Loucy (cell line): Measurements from ENCODE around the gene SEC22C.

Experiments
- H2AFZ ChIP-seq: fragments of 200-600 bp; sonication (generic); 2 replicates; pipeline ENCODE4 v1.6.0; 2016; ENCODE audit warnings: antibody characterized with exemption, mild to moderate bottlenecking, low read length, moderate library complexity
- H3F3A ChIP-seq: fragments of 200-600 bp; 2 replicates; pipeline ENCODE4 v1.6.0; 2016; ENCODE audit warnings: antibody characterized with exemption, low read depth, mild to moderate bottlenecking
- H3K27me3 ChIP-seq: fragments of 200-600 bp; sonication (generic); 2 replicates; pipeline ENCODE4 v1.6.1; 2014; ENCODE audit warnings: low read length, mild to moderate bottlenecking; ENCODE audit not compliant: insufficient read depth, poor library complexity, severe bottlenecking
- H3K36me3 ChIP-seq: fragments of 200-600 bp; sonication (generic); 2 replicates; pipeline ENCODE4 v1.6.1; 2016; ENCODE audit warnings: low read length; ENCODE audit not compliant: insufficient read depth
- H3K4me1 ChIP-seq: fragments of 200-600 bp; sonication (generic); 2 replicates; pipeline ENCODE4 v1.5.1; 2014; ENCODE audit warnings: low read length, mild to moderate bottlenecking; ENCODE audit not compliant: insufficient read depth, poor library complexity, severe bottlenecking
- H3K4me2 ChIP-seq: fragments of 200-600 bp; sonication (generic); 2 replicates; pipeline ENCODE4 v1.6.0; 2014; ENCODE audit warnings: antibody characterized with exemption, low read length, low read depth, mild to moderate bottlenecking; ENCODE audit not compliant: poor library complexity, severe bottlenecking
- H3K4me3 ChIP-seq: fragments of 200-600 bp; sonication (generic); 2 replicates; pipeline ENCODE4 v1.5.1; 2014; ENCODE audit warnings: low read length, mild to moderate bottlenecking, mixed read lengths; ENCODE audit not compliant: poor library complexity, severe bottlenecking
- H3K79me2 ChIP-seq: fragments of 200-600 bp; sonication (generic); 2 replicates; pipeline ENCODE4 v1.6.1; 2014; ENCODE audit warnings: low read length; ENCODE audit not compliant: insufficient read depth
- H3K9ac ChIP-seq: fragments of 200-600 bp; sonication (generic); 2 replicates; pipeline ENCODE4 v1.6.0; 2014; ENCODE audit warnings: mild to moderate bottlenecking, low read depth, low read length, moderate library complexity; ENCODE audit not compliant: poor library complexity, severe bottlenecking
- H3K9me2 ChIP-seq: fragments of 200-600 bp; sonication (generic); replicated peaks from 2 replicates; pipeline ENCODE4 v1.6.1; 2016; ENCODE audit warnings: low read depth, low read length, mixed read lengths
- H3K9me3 ChIP-seq: fragments of 200-600 bp; sonication (generic); 2 replicates; pipeline ENCODE4 v1.6.1; 2014; ENCODE audit warnings: mild to moderate bottlenecking, antibody characterized with exemption, low read length, low read depth; ENCODE audit not compliant: insufficient read depth
- H4K20me1 ChIP-seq: fragments of 200-600 bp; sonication (generic); 2 replicates; pipeline ENCODE4 v1.6.0; 2014; ENCODE audit warnings: antibody characterized with exemption, low read length, mild to moderate bottlenecking; ENCODE audit not compliant: insufficient read depth, poor library complexity, severe bottlenecking
- EZH2phosphoT487 ChIP-seq: fragments of 200-600 bp; IDR thresholded peaks from 2 replicates; pipeline ENCODE4 v1.6.1; 2018; ENCODE audit warnings: antibody characterized with exemption, mild to moderate bottlenecking, moderate library complexity, borderline replicate concordance
- TF ChIP-seq, protein P1 (sequence below): fragments of 200-600 bp; sonication (generic); conservative IDR thresholded peaks from 2 replicates; pipeline ENCODE4 v1.5.1; 2014; ENCODE audit warnings: mild to moderate bottlenecking, antibody characterized with exemption, low read length

The SEC22C gene

DNA sequence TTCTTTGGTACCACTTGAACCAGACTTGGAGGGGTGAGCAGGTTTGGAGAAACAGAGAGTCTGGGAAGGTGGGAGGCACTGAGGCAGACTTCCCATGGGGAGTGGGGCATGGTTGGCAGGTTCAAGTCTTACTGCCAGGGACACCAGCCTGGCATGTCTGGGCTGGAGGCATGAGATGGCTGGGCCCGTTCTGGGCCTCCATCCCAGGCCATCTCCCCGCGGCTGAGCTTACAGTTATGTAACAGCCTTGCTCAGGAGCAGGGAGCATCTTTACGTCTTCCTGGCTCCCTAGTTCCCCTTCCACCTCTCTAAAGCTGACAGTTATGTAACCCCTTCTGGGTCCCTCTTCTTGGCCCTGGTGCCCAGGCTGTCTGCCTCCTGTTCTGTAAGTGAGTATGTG is 66.9 kb downstream of the SEC22C start:
- peaks cover 10% of the 10 kb centered on the region for H3K4me1 ChIP-seq
- no peaks in the 10 kb centered on the region for H3K27me3 ChIP-seq
- no peaks in the 10 kb centered on the region for H3K9me2 ChIP-seq

DNA sequence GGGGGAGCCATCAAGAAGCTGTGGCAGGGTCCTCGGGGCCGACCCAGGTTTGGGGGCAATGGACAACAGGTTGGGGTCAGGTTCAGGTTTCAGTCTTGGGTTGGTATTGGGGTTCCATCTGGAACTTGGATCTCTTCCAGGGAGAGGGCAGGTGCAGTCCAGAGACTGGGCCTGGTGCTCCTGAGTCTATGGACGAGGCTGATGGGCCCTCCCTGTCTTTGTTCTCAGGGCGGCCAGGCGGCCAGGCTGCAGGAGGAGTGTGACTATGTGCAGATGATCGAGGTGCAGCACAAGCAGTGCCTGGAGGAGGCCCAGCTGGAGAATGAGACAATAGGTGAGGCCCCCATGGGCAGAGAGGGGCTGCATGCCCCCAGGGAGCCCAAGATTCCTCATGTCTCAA is 68.2 kb downstream of the SEC22C start:
- no peak overlapping the region for H3K9ac ChIP-seq
- no peak overlapping the region for H2AFZ ChIP-seq
- no peak overlapping the region for H3K4me3 ChIP-seq
- no peaks in the 10 kb centered on the region for H3K79me2 ChIP-seq
- peaks cover 10% of the 10 kb centered on the region for H3K4me1 ChIP-seq
- H3K9me3 ChIP-seq: no peaks in the 10 kb centered on the region
- H3K36me3 ChIP-seq: no peaks in the 10 kb centered on the region
- no peak overlapping the region for H3K4me2 ChIP-seq
- no peaks in the 10 kb centered on the region for H4K20me1 ChIP-seq
- no peaks in the 10 kb centered on the region for H3K27me3 ChIP-seq
- H3F3A ChIP-seq: no peaks in the 10 kb centered on the region
- TF ChIP-seq, protein P1, sequence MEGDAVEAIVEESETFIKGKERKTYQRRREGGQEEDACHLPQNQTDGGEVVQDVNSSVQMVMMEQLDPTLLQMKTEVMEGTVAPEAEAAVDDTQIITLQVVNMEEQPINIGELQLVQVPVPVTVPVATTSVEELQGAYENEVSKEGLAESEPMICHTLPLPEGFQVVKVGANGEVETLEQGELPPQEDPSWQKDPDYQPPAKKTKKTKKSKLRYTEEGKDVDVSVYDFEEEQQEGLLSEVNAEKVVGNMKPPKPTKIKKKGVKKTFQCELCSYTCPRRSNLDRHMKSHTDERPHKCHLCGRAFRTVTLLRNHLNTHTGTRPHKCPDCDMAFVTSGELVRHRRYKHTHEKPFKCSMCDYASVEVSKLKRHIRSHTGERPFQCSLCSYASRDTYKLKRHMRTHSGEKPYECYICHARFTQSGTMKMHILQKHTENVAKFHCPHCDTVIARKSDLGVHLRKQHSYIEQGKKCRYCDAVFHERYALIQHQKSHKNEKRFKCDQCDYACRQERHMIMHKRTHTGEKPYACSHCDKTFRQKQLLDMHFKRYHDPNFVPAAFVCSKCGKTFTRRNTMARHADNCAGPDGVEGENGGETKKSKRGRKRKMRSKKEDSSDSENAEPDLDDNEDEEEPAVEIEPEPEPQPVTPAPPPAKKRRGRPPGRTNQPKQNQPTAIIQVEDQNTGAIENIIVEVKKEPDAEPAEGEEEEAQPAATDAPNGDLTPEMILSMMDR: no peak
- TF ChIP-seq EZH2phosphoT487: no peak
- no peaks in the 10 kb centered on the region for H3K9me2 ChIP-seq

More for the DNA sequence above, 66.9 kb downstream of the SEC22C start:
- no peaks in the 10 kb centered on the region for H3F3A ChIP-seq
- H3K4me2 ChIP-seq: no peak overlapping the region
- no peak for TF ChIP-seq EZH2phosphoT487
- TF ChIP-seq, protein P1: no peak
- H3K79me2 ChIP-seq: no peaks in the 10 kb centered on the region
- H4K20me1 ChIP-seq: no peaks in the 10 kb centered on the region
- no peaks in the 10 kb centered on the region for H3K36me3 ChIP-seq
- no peak overlapping the region for H3K9ac ChIP-seq
- H3K9me3 ChIP-seq: no peaks in the 10 kb centered on the region
- H3K4me3 ChIP-seq: no peak overlapping the region
- H2AFZ ChIP-seq: no peak overlapping the region

DNA sequence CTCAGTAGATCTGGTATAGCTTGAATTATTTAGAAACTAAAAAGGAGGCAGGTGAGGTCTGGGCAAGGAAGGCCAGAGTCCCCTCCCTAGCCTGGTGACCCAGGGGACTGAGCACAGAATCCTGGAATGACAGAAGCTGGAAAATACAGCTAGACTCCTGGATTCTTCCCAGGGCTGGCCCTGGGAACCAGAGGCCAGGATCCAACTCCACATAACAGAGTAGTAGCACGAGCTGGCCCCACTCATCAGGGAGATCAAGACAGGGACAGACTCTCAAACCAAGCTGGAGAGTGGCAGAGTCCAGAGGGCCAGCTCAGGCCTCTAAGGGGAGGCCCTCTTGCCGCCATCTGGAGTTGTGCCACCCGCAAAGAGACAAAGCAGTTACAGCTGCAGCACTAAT is 68.6 kb downstream of the SEC22C start:
- no peaks in the 10 kb centered on the region for H3K9me2 ChIP-seq
- no peak overlapping the region for H3K4me2 ChIP-seq

More for the DNA sequence above, 68.6 kb downstream of the SEC22C start:
- Histone ChIP-seq H4K20me1 (no peaks in the 10 kb centered on the region), H3K27me3 (no peaks in the 10 kb centered on the region), H3K79me2 (no peaks in the 10 kb centered on the region), H3K9ac (no peak overlapping the region), H3K4me3 (no peak overlapping the region), H3K4me1 (peaks cover 10% of the 10 kb centered on the region), H3K36me3 (no peaks in the 10 kb centered on the region), H2AFZ (no peak overlapping the region), H3K9me3 (no peaks in the 10 kb centered on the region), H3F3A (no peaks in the 10 kb centered on the region)
- TF ChIP-seq EZH2phosphoT487: no peak
- TF ChIP-seq, protein P1: no peak
